Activated CD4-positive, alpha-beta T cell treated with anti-CD3 and anti-CD28 coated beads for 36 hours (primary cell): ENCODE measurements around the gene ARL2BP. TPM values are rescaled to one million over a fixed set of nuclear protein-coding genes. Genes with fewer than 3 reads are reported as not detected.
"Not testable (repeated sequence)": the region's sequence is repeated elsewhere in the genome, so short reads cannot be mapped to it uniquely, and the experiment has no call there.

Experiments
- ATAC-seq: fragments of 200-7000 bp; cut with Tn5 transposase; one replicate; pipeline ENCODE4 v1.10.0; 2021; ENCODE audit warnings: mild to moderate bottlenecking, moderate library complexity
- CTCF ChIA-PET: fragments of 350-600 bp; sonication (Branson Sonifier 250); formaldehyde crosslinking; loops from one replicate; lab custom pipeline; 2021; ENCODE audit warnings: antibody characterized with exemption; lab: Charles Lee
- POLR2A ChIA-PET: fragments of 350-600 bp; sonication (Branson Sonifier 250); formaldehyde crosslinking; loops from one replicate; lab custom pipeline; 2021; ENCODE audit warnings: antibody characterized with exemption, inconsistent platforms; lab: Charles Lee
- DNase-seq: peaks from one replicate; pipeline ENCODE4 v3.0.0-alpha.2; 2020
- H3K27ac Mint-ChIP-seq: one replicate; pipeline ENCODE4 v1.8.0; 2021; ENCODE audit warnings: mixed read lengths
- H3K27me3 Mint-ChIP-seq: one replicate; pipeline ENCODE4 v1.8.0; 2021; ENCODE audit warnings: mixed read lengths
- H3K36me3 Mint-ChIP-seq: one replicate; pipeline ENCODE4 v1.8.0; 2021; ENCODE audit warnings: low read depth, mixed read lengths
- H3K4me1 Mint-ChIP-seq: one replicate; pipeline ENCODE4 v1.8.0; 2021; ENCODE audit warnings: mixed read lengths
- H3K4me3 Mint-ChIP-seq: one replicate; pipeline ENCODE4 v1.8.0; 2021; ENCODE audit warnings: mild to moderate bottlenecking, moderate library complexity, mixed read lengths
- H3K9me3 Mint-ChIP-seq: one replicate; pipeline ENCODE4 v1.8.0; 2021; ENCODE audit warnings: low read depth, mixed read lengths
- intact Hi-C, 2 experiments: fragments of 100-400 bp; cut with DNase I in 1 of 2; cut with micrococcal nuclease in 1 of 2; formaldehyde crosslinking; loops; one replicate each; pipeline versions ENCODE4 v1.14.2 to v1.15.1; 2022 to 2024; cut with DNase I, micrococcal nuclease
- total RNA-seq, 2 experiments: library from RNA; stranded (reverse); gene quantifications; one replicate each; pipeline ENCODE4 v1.2.3, GENCODE V29; 2021

Gene ARL2BP
- 10 to 100 TPM in 1 of 2 experiments, 1 to 10 TPM in 1; 9.9 to 11.1 TPM for total RNA-seq

DNA sequence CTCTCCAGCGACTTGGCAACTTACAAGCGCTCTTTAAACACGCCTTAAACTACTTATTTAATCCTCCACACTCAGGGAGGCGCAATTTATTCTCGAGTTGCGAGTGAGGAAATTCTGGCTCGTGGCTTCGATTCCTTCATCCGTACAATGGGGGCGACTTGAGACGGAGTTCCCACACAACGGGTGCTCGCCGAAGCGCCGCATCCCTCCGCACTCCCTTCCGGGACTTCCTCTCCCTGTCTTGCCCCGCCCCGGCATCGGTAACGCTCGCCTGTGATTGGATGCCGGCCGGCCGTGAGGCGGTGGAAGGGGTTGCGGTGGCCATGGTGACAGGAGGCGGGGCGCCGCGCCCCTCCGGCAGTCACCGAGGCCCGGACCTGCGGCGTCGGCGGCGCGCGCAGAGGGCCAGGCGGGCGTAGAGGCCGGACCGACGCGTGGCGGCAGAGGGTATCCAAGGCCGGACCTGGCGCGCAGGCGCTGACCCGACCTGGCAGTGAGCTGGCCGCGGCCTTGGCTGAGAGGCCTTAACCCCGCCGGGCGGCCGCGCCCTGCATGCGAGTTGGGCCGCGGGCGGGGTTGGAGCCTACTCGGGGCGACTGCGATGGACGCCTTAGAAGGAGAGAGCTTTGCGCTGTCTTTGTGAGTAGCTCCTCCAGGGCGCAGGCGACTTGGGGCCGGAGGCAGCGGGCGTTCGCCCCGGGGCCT, at the start of gene ARL2BP:
ARL2BP (plus strand) TSS at position 493 of the 705 bp plus-strand sequence; CDS start at position 602, 109 bp downstream.
- Mint-ChIP-seq H3K4me3 (peak within 1 kb of the TSS; percentile 86), H3K4me1 (peaks cover 19% of the 10 kb centered on the region), H3K27ac (peak within 1 kb of the TSS; percentile 92), H3K9me3 (no peaks in the 10 kb centered on the region), H3K36me3 (peaks cover 10% of the 10 kb centered on the region), H3K27me3 (no peaks in the 10 kb centered on the region)
- intact Hi-C loops = loop anchor here (1.0 to 2.0 kb wide), 6 partner anchors 55 to 884 kb away; partner anchors contain the start of genes PSME3IP1 (in 2 of the 2), RSPRY1 (in 2 of the 2), CFAP20 (in 1 of the 2) and CIAPIN1 (in 1 of the 2)
- DNase-seq (peak; percentile 99), ATAC-seq (peak; percentile 97)
- ChIA-PET POLR2A (interaction anchor here (0.9 kb wide), 1 partner anchor 9 kb away, joined by 3 read pairs; no protein-coding TSS in a partner anchor), CTCF (interaction anchor here (0.6 to 1.9 kb wide), 5 partner anchors 9 to 461 kb away, joined by 3 to 9 read pairs (median 4); no protein-coding TSS in a partner anchor)

DNA sequence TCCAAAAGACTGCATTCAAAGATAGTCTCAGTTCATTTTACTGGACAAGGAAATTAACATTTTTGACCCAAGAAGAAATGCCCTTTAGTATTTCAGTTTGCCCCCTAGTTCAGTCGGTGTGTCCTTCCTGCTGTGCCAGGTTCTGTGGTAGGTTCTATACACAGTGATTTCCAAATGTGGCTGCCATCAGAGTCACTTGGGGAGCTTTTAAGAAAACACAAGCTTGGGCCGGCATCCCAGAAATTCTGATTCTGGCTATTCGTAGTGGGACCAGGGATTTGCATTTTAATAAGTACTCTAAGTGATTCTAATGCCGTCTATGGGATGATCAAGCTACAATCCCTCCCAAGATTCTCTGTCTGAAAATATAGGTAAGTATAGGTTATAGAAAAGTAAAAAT, 48.8 kb upstream of the ARL2BP start:
- ATAC-seq = no peak
- peaks cover 23% of the 10 kb centered on the region for H3K4me1 Mint-ChIP-seq
- no peak for DNase-seq
- ChIA-PET POLR2A (no interaction called here), CTCF (interaction anchor here (1.4 kb wide), 2 partner anchors 9 to 221 kb away, joined by 3 read pairs; no protein-coding TSS in a partner anchor)
- no peaks in the 10 kb centered on the region for H3K27me3 Mint-ChIP-seq
- H3K36me3 Mint-ChIP-seq = peaks cover 5% of the 10 kb centered on the region
- no peaks in the 10 kb centered on the region for H3K9me3 Mint-ChIP-seq
- intact Hi-C loops = no loop called here
- H3K27ac Mint-ChIP-seq = no peak overlapping the region
- H3K4me3 Mint-ChIP-seq = no peak overlapping the region

DNA sequence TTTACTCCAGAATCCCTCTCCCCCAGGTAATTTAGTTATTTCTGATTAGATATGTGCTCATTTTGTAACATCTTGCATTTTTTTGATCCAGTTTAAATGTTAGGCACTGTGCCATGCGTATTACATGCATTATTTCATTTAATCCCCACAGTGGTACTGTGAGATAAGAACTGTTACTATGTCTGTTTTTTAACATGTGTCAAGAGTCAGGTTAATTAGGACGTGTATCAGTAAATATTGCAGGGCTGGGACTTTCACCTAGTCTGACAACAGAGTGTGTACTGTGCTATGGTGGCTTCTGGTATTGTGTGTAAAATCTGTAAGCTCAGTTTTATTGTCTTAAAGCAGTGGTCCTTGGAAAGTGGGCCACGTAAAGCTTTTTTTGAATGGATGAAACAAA, 48.3 kb upstream of the ARL2BP start:
- Mint-ChIP-seq H3K4me3 (no peak overlapping the region), H3K27ac (no peak overlapping the region), H3K4me1 (peaks cover 21% of the 10 kb centered on the region), H3K9me3 (no peaks in the 10 kb centered on the region), H3K36me3 (peaks cover 5% of the 10 kb centered on the region), H3K27me3 (no peaks in the 10 kb centered on the region)
- intact Hi-C loops = no loop called here
- ChIA-PET POLR2A (interaction anchor here (0.7 kb wide), 1 partner anchor 70 kb away, joined by 3 read pairs; no protein-coding TSS in a partner anchor), CTCF (interaction anchor here (0.7 to 1.4 kb wide), 4 partner anchors 9 to 221 kb away, joined by 3 read pairs; no protein-coding TSS in a partner anchor)
- DNase-seq (no peak), ATAC-seq (no peak)

DNA sequence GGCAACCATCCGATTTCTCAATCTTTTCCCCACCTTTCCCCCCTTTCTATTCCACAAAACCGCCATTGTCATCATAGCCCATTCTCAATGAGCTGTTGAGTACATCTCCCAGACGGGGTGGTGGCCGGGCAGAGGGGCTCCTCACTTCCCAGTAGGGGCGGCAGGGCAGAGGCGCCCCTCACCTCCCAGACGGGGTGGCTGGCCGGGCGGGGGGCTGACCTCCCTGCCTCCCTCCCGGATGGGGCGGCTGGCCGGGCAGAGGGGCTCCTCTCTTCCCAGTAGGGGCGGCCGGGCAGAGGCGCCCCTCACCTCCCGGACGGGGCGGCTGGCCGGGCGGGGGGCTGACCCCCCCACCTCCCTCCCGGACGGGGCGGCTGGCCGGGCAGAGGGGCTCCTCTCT, 44.7 kb upstream of the ARL2BP start:
- H3K36me3 Mint-ChIP-seq = peaks cover 12% of the 10 kb centered on the region
- H3K4me1 Mint-ChIP-seq, POLR2A ChIA-PET, H3K9me3 Mint-ChIP-seq, CTCF ChIA-PET, intact Hi-C loops, H3K27me3 Mint-ChIP-seq, ATAC-seq, DNase-seq, H3K27ac Mint-ChIP-seq, H3K4me3 Mint-ChIP-seq: not testable (repeated sequence)

DNA sequence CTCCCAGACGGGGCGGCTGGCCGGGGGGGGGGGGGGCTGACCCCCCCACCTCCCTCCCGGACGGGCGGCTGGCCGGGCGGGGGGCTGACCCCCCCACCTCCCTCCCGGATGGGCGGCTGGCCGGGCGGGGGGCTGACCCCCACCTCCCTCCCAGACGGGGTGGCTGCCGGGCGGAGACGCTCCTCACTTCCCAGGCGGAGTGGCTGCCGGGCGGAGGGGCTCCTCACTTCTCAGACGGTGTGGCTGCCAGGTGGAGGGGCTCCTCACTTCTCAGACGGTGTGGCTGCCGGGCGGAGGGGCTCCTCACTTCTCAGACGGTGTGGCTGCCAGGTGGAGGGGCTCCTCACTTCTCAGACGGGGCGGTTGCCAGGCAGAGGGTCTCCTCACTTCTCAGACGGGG, 44.1 kb upstream of the ARL2BP start:
- ATAC-seq, H3K9me3 Mint-ChIP-seq, H3K27ac Mint-ChIP-seq, H3K4me3 Mint-ChIP-seq, POLR2A ChIA-PET, intact Hi-C loops, H3K27me3 Mint-ChIP-seq, H3K4me1 Mint-ChIP-seq, DNase-seq, CTCF ChIA-PET: not testable (repeated sequence)
- H3K36me3 Mint-ChIP-seq = peaks cover 18% of the 10 kb centered on the region

DNA sequence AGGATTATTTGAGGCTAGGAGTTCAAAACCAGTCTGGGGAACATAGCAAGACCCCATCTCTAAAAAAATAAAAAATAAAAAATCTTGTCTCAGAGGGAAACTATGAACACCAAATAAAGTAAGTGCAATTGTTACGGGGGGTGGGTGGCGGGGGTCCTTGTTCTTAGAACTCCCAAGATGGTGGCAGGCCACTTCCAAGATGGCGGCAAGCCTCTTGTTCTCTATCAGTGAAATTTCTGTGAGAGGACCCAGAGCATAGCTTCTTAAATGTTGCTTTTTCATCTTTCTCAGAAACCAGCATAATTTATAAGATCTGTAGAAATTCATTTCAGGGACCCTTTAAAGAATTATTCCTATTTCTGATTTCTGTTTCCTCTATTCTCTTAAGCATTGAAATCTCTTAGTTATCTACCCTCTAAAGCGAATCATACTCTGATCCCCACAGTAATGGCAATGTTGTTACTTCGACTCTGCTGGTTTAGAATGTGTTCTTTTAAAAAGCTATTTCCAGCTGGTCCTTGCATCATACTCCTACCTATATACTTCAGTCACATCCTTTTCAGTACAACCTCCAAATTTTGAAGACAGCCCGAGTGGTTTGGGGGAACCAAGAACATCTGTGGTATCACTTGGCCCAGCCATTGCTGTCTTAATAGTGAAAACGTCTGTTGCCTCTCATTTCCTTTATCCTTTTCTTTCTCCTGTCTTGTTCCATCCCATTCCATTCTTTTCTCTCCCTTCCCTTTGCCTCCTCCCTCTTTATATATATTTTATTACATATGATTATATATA, 42.8 kb upstream of the ARL2BP start:
- ATAC-seq (no peak), DNase-seq (no peak)
- no peaks in the 10 kb centered on the region for H3K4me1 Mint-ChIP-seq
- POLR2A ChIA-PET = no interaction called here
- no peak overlapping the region for H3K4me3 Mint-ChIP-seq
- H3K27ac Mint-ChIP-seq = no peak overlapping the region
- intact Hi-C loops = no loop called here
- CTCF ChIA-PET = interaction anchor here (0.9 to 1.1 kb wide), 2 partner anchors 9 to 17 kb away, joined by 3 read pairs; partner anchors contain the start of gene PSME3IP1
- no peaks in the 10 kb centered on the region for H3K9me3 Mint-ChIP-seq
- H3K27me3 Mint-ChIP-seq = no peaks in the 10 kb centered on the region
- peaks cover 22% of the 10 kb centered on the region for H3K36me3 Mint-ChIP-seq

DNA sequence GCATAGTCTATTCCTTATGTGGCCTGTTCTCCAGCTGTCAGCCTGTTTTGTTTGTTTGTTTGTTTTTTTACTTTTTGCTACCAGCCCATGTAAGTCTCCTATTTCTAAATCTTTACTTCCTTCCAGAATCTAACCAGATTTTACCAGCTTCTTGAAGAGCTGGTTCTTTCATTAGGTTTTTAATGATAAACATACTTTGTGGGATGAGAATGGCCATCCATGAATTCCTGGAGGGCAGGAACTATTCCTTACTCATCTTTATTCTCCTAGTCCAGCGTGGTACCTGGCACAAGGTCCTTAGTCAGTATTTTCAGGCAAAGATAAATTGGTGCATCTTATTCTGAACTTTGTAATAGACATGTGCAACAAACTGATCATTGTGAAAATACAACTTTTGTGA, 41.6 kb upstream of the ARL2BP start:
- intact Hi-C loops = no loop called here
- ChIA-PET POLR2A (no interaction called here), CTCF (no interaction called here)

DNA sequence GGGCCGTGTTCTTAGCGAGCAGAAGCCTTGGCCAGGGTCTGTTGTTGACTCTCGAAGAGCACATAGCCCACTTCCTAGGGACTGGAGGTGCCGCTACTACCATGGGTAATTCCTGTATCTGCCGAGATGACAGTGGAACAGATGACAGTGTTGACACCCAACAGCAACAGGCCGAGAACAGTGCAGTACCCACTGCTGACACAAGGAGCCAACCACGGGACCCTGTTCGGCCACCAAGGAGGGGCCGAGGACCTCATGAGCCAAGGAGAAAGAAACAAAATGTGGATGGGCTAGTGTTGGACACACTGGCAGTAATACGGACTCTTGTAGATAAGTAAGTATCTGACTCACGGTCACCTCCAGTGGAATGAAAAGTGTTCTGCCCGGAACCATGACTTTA, 40.4 kb upstream of the ARL2BP start:
- Mint-ChIP-seq H3K27me3 (no peaks in the 10 kb centered on the region), H3K9me3 (no peaks in the 10 kb centered on the region), H3K36me3 (peaks cover 34% of the 10 kb centered on the region), H3K4me1 (no peaks in the 10 kb centered on the region), H3K4me3 (no peak overlapping the region), H3K27ac (no peak overlapping the region)
- ATAC-seq (no peak), DNase-seq (peak; percentile 7)
- POLR2A ChIA-PET = no interaction called here
- CTCF ChIA-PET = interaction anchor here (0.7 to 1.3 kb wide), 3 partner anchors 11 to 236 kb away, joined by 3 to 4 read pairs (median 4); no protein-coding TSS in a partner anchor
- intact Hi-C loops = no loop called here

More for the DNA sequence above, 41.6 kb upstream of the ARL2BP start:
- no peaks in the 10 kb centered on the region for H3K27me3 Mint-ChIP-seq
- no peaks in the 10 kb centered on the region for H3K9me3 Mint-ChIP-seq
- no peak overlapping the region for H3K27ac Mint-ChIP-seq
- no peak for ATAC-seq
- H3K4me3 Mint-ChIP-seq = no peak overlapping the region
- H3K36me3 Mint-ChIP-seq = peaks cover 29% of the 10 kb centered on the region
- no peaks in the 10 kb centered on the region for H3K4me1 Mint-ChIP-seq
- no peak for DNase-seq

DNA sequence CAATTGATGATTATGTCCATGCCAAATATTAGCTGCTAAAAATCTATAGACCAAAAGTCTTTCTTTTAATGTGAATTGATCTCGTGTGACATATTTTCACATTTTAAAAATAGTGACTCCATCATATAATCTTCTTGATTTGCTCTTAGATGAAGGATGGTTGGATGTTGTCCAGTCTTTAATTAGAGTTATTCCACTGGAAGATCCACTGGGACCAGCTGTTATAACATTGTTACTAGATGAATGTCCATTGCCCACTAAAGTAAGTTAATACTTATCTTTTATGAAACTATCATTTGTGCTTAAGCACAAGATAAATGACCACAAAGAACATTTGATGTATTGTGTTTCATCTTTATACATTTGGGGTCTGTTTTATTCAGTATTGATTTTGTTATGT, 36.1 kb upstream of the ARL2BP start:
- no peak for ATAC-seq
- POLR2A ChIA-PET = no interaction called here
- intact Hi-C loops = no loop called here
- Mint-ChIP-seq H3K36me3 (peaks cover 54% of the 10 kb centered on the region), H3K4me3 (no peak overlapping the region), H3K4me1 (no peaks in the 10 kb centered on the region), H3K9me3 (no peaks in the 10 kb centered on the region), H3K27me3 (no peaks in the 10 kb centered on the region), H3K27ac (no peak overlapping the region)
- CTCF ChIA-PET = interaction anchor here (0.9 kb wide), 1 partner anchor 19 kb away, joined by 4 read pairs; no protein-coding TSS in a partner anchor
- DNase-seq = no peak

DNA sequence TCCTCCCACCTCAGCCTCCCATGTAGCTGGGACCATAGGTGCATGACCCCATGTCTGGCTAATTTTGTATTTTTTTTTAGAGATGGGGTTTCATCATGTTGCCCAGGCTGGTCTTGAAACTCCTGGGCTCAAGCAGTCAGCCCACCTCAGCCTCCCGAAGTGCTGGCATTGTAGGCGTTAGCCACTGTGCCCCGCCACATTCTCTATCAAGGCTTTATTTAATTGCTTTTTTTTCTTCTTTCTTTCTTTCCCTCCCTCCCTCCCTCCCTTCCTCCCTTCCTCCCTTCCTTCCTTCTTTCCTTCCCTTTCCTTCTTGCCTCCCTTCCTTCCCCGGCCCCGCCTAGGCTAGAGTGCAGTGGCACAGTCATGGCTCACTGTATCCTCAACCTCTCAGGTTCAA, 35.3 kb upstream of the ARL2BP start:
- ChIA-PET POLR2A (no interaction called here), CTCF (no interaction called here)
- Mint-ChIP-seq H3K36me3 (peaks cover 59% of the 10 kb centered on the region), H3K27ac (no peak overlapping the region), H3K27me3 (no peaks in the 10 kb centered on the region), H3K9me3 (peaks cover 3% of the 10 kb centered on the region), H3K4me3 (no peak overlapping the region), H3K4me1 (no peaks in the 10 kb centered on the region)
- ATAC-seq = no peak
- intact Hi-C loops = no loop called here
- no peak for DNase-seq

DNA sequence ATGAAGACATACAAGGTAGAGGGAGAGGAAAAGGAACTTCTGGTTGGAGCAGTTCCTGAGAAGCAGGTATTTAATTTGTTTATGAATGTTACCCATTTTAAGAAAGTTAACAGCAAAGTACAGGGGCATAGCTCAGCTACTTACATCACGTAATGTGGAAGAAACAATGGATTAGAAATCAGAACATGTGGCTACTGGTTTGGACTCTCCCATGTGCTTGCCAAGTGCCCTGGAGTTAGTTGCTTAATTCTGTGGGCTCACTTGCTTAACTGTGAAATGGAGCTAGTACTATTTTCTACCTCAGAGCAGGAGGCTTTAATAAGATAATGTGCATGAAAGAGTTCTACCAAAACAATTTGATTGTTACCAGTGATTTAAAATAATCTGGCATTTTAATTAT, 31.6 kb upstream of the ARL2BP start:
- Mint-ChIP-seq H3K4me1 (no peaks in the 10 kb centered on the region), H3K36me3 (peaks cover 69% of the 10 kb centered on the region), H3K9me3 (peaks cover 18% of the 10 kb centered on the region), H3K27me3 (no peaks in the 10 kb centered on the region), H3K4me3 (no peak overlapping the region), H3K27ac (peak overlapping the region; percentile 13)
- ChIA-PET CTCF (interaction anchor here (0.5 to 1.1 kb wide), 3 partner anchors 16 to 129 kb away, joined by 3 to 4 read pairs (median 3); no protein-coding TSS in a partner anchor), POLR2A (no interaction called here)
- no peak for DNase-seq
- ATAC-seq = no peak
- intact Hi-C loops = no loop called here
